GM21825 (cell line): ENCODE data around the gene CTDNEP1.
A peak's percentile ranks its signal among the peaks of the same experiment; 100 is the strongest.

Experiments used
- ATAC-seq: cut with Tn5 transposase; IDR thresholded peaks from one replicate; pipeline ENCODE4 v1.9.1; 2021; ENCODE audit warnings: mild to moderate bottlenecking, moderate library complexity; ENCODE audit not compliant: unreplicated experiment

Gene CTDNEP1

DNA sequence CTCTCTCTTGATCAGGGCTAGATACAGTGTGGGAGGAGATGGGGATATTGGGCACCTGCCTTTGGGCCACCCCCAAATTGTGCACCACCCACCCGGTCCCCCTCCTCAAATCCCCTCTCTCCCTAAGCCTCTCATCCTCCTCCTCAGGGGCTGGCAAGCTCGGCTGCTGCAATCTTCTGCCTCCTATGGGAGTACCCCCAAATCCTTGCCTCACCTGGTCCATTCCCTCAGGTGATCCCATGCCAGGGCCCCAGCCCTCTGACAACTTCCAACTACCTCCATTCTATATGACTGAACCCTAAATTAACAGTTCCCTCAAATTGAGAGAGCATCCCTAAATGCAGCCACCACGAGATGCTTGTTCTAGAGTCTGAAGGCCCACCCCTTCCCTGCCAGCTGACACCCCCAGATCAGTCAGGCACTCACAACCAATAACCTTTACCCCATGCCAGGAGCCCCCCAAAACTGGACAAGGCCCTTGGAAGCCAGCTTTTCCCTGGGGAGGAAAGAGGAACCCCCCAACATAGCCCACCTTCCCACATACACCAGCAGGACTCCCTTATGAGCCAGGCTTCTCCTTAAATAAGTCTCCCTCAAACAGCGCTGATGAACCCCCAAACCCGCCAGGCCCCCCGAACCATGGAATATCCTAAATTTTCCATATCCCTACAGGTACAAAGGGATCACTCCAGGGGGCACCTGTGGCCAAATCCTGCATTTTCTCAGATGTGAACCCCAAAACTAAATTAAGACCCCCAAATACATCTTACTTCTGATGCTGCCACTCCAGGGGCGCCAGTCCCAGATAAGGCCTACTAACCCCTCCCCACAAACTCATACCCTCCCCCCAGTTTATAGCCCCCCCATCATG is 35.1 kb downstream of the CTDNEP1 start:
- ATAC-seq = no peak

DNA sequence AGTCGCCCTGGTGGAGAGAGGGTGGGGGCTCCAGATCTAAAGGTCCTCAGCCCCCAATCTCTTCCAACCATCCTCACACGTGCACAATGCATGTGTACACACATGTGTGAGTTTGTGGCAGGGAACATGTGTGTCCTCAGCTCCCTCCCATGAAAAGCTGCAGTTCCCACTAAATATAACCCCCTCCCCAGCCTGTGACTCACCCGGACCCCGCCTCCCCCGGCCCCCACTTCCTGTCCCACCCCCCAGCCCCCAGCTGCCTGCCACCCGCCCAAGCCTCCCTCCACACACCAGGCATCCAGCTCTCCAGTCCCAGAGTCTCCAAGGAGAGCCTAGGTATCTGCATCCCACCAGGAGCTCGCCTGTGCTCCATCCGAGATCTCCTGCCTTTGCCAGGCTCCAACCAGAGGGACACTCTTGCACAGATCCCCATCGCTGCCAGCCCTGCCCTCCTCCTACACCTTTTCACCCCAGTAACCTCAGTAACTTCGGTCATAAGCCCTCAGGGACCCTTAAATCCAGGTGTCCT is 35.8 kb downstream of the CTDNEP1 start:
- no peak for ATAC-seq

GRCh38 chr17:7215136-7215638 is 36.3 kb downstream of the CTDNEP1 start:
- no peak for ATAC-seq

DNA sequence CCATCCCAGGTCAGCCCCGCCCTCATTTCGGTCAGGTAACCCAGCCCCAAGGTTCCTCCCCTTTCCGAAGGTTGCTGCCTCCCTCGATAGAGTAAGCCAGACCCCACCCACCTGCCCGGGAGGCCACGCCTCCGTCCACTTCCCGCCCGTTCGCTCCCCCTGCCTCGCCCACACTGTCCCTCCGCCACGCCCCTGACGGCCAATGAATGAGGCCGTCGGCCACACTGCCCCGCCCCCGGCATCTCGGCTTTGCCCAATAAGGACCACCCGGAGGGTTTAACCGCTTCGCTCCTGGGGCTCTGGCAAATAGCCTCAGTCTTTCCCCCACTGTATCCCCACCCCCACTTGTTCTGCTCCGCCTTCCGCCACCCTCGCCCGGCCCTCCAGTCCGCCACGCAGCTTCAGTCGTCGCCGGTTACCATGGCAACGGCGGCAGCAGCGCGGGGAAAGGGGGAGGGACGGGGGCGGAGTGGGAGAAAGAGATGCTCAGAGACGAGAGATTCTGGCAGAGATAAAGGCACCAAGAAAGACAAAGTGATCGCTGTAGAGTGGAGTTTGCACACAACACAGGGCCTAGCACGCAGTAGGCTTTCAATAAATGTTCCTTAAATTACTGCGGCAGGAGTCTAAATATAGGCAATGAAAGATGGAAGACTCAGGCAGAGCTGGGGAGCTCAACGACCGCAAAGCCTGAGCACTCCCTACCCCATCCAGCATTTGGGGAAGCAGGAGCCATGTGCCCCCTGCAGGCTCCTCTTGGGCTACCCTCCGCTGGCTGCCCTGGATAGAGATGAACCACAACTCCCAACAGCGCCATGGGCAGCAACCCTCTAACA is 37.0 kb downstream of the CTDNEP1 start:
- peak; percentile 74 for ATAC-seq

GRCh38 chr17:7213895-7214299 is 37.6 kb downstream of the CTDNEP1 start:
- ATAC-seq = no peak

DNA sequence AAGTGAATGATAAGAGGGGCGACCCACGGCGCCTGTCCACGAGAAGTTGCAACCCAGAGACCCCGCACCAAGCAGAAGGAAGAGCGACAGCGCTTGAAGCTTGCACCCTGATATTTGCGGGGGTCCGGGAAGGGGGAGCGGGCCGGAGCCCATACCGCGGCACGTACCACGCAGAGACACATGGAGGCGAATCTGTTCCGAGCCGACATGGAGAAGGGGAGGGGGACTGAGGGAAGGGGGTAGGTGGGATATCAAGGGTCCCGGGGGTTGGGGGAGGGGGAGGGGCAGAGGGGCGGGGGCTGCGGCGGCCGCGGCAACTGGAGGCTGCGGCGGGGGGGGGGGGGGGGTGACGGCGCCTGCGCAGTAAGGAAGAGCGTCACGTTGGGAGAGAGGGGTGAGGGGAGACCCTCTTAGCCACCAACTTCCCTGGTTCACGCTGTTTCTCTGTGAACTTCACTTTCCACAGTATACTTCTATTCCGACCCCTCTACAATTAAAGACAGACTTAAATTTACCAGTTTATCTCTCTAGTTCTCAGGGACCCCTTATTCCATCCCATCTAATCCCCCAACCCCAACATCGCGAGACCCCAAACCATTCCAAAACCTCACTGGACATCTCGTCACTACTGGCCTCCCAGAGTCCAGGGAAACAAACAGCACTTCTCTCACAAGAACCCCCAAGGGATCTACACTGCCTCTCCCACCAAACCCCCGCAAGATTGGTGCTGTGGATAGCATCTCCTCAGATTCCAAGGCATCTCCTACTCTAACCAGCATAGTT is 39.9 kb downstream of the CTDNEP1 start:
- no peak for ATAC-seq

DNA sequence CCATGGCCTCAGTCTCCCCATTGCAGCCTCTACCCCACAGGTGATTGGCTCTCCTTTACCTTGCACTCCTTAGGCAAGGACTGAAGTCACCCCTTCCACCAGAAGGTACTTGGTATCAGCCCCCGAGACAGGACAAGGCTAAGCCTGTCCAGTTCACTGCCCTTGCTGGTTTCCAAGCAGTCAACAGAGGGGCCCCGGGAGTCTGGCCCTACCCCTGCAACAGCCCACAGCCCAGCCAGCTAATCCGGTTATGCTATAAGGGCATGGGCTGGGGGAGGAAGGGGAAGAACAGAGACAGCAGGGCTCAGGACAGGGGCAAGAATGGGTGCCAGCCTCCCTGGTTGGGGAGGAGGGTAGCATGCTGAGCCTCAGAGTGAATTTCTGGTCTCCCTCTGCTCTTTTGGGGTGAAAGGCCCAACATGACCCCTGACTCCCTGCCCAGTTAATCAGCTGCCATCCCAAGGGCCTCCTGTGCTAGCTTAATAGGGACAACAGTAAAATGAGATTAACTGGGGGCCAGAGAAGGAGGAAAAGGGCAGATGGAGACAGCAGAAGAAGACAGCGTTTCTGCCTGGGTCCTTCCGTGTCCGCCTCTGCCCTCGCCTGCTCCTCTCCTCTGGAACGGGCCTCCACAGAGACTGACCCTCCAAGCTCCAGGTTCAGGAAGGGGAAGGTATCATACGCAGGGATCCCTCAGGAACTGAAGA is 42.6 kb downstream of the CTDNEP1 start:
- ATAC-seq = no peak

DNA sequence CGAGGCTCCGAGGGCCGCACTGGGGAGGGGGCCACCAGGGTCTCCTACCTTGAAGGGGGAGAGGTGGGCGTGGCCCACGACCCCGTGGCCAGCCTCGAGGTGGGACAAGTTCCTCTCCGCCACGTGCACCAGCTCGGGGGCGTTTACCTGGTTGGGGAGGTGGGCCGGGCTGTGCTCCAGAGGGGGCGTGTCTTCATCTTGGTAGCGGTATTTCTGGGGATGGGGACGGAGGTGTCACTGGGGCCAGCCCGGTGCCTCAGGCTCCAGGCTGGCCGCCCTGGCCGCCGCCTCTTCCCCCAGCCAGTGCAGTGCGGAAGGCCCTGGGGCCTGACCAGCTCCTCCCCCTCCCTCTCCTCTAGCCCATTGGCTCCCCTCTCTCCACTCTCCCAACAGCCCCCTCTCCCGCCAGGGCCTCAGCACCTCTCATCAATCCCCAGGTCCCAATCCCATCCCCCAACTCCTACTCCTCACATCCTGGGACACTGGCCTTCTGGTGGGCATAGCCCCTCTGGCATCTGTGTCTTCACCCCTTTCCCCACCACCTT is 43.4 kb downstream of the CTDNEP1 start:
- ATAC-seq = no peak

GRCh38 chr17:7207120-7208001 is 44.2 kb downstream of the CTDNEP1 start:
- no peak for ATAC-seq

- no peak for ATAC-seq
Observed at GRCh38 chr17:7205561-7205960, 46.0 kb downstream of the CTDNEP1 start.

DNA sequence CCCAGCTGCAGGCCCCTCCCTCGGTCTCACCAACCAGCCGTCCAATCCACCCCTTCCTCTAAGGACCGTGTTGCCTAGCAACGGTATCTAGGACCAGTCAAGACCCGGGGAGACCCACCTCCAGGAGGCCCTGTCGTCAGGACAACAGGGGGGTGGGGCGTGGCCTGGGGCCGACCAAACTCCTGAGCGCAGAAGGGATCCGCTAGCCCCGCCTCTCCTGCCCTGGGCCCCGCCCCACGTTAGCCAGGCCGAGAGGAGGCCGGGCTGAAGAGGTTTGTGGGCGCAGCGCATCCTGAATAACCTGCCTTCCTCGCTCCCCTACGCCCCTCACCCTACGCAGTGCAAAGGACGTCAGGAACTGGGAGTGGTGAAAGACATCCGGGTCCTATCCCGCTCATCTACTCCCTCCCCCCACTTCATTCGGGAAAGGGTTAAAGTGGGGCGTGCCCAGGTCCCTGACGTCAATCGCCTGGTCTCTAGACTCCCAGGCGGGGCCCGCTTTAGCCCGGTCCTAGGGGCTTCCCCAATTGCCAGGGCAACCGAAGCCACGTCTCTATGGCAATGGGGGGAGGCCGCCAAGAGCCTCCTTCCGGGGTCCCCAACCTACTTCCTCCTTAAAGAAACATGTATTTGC is 46.6 kb downstream of the CTDNEP1 start:
- ATAC-seq = peak; percentile 75

DNA sequence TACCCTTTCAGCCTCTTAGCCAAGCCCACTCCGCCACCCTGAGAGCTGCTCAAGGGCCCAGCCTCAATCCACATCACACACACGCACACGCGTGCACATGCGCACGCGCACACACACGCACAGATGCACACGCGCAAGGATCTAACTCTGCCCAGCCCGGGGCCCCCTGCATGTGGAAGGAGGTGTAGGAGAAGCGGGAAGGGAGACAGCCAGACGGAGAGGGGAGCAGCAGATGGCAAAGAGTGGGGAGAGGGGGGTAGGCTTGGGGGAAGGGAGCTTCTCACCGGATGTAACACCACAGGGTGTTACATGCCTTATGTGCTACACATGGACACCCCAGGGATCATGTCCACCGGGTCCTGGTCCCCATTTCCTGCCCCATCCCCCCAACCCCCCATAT is 47.2 kb downstream of the CTDNEP1 start:
- no peak for ATAC-seq

DNA sequence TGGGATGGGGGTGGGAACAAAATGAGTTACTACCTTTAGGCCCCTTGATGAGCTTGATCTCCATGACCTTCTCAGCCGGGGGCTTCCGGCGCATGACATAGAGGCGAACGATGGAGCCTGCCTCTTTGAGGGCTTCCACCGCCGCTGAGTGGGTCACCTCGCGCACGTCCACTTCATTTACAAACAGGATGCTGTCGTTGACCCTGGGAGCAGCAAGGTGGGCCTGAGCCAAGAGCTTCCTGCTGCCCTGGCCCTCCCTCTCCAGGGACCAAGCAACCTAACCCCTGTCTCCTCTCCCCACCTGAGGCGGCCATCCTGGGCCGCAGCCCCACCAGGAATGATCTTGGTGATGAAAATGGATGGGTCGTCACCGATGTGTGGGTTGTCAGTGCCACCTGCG is 48.1 kb downstream of the CTDNEP1 start:
- ATAC-seq = no peak

GRCh38 chr17:7196651-7197401 is 54.7 kb downstream of the CTDNEP1 start:
- ATAC-seq = no peak

DNA sequence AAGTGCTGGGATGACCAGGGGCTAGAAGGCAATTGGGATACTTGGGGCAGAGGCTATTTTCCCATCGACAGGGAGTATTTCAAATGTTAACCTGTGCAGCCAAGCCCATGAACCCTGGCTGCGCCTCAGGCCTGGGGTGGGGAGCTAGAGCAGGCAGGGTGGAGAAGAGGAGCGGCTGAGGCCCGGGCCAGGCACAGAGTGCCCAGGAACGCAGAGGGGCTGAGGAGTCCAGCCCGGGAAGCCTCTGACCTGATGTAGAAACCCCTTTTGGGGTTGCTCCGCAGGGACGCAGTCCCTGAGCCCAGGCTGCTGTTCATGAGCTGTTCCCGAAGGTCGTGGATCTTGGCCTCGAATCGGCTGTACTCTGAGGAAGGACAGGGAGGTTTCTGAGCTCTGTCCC is 55.6 kb downstream of the CTDNEP1 start:
- no peak for ATAC-seq
